ENCODE results near the gene GNPDA1.
"Not testable (repeated sequence)": the region's sequence is repeated elsewhere in the genome, so short reads cannot be mapped to it uniquely, and the experiment has no call there.

Gene GNPDA1

DNA sequence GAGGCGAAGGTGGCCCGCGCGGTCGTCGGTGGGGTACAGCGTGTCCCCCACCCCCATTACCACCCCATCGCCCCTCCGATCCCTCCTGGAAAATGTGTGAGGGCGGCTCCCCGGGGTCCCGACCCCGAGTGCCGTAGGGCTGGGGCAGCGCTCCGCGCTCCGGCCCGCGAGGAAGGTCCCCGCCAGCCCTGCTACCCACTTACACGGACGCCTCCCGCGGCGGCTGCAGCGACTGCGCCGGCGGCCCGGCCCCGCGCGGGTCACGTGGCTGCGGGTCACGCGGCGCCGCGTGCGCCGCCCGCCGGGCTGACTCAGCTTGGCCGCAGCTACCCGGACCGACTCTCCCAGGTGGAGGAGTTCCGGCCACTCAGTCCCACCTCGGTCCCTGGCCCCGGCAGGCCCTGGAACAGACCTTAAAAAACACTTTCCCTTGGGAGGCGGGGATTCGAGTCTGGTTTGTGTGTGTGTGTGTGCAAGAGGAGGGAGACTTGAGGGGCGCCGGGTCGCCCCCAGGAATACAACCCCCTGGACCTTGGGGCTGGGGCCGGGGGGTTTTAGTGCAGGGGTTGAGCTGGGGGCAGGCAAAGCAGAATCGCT lies at the start of gene GNPDA1:
GNPDA1 (minus strand) TSS at position 236 of the 597 bp plus-strand sequence. CDS start 992 bp downstream, outside the sequence.
- in situ Hi-C loops (cut with MboI; ENCODE audit: low sequenced_read_pairs): no loop called here

DNA sequence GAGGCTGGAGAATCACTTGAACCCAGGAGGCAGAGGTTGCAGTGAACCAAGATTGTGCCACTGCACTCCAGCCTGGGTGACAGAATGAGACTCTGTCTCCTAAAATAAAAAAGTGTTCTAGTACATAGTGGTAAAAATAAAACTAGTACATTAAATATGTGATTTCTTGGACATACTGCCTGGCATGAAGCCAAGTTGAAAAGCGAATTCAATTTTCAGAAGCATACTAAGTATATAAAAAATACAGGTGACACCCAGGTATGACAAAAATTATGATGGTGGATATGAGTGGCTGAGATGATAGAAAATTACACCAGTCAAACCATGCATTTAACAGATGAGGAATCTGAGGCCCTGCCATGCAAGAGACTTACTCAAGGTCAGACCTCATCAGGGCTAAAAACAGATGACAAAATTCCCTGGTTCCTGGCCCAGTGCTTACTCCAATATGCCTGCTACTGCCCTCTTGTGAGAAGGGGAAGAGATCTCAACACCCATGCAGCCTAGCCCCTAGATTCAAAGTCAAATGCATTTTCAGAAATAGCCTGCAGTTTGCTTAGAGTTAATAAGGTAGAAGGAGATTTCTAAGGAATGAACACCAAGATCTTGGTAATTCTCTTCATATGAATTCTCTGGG lies 46.6 kb upstream of the GNPDA1 start:
- in situ Hi-C loops (cut with MboI; ENCODE audit: low sequenced_read_pairs): no loop called here

DNA sequence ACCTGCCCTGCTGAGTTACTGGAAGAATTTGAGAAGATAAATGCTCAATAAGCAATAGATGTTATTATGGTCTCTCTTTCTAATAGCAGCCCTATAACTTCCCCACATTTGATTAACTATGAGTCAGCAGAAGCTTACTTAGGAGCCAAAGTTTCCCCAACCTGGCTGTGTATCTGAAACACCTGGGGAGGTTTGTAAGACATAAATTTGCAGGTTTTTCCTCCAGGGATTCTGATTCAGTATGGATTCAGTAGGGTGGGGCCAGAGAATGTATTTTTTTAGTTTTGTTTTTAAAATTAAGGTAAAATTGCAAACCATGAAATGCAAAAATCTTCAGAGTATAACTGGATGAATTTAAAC lies 44.9 kb upstream of the GNPDA1 start:
- in situ Hi-C loops (cut with MboI; ENCODE audit: low sequenced_read_pairs): no loop called here

DNA sequence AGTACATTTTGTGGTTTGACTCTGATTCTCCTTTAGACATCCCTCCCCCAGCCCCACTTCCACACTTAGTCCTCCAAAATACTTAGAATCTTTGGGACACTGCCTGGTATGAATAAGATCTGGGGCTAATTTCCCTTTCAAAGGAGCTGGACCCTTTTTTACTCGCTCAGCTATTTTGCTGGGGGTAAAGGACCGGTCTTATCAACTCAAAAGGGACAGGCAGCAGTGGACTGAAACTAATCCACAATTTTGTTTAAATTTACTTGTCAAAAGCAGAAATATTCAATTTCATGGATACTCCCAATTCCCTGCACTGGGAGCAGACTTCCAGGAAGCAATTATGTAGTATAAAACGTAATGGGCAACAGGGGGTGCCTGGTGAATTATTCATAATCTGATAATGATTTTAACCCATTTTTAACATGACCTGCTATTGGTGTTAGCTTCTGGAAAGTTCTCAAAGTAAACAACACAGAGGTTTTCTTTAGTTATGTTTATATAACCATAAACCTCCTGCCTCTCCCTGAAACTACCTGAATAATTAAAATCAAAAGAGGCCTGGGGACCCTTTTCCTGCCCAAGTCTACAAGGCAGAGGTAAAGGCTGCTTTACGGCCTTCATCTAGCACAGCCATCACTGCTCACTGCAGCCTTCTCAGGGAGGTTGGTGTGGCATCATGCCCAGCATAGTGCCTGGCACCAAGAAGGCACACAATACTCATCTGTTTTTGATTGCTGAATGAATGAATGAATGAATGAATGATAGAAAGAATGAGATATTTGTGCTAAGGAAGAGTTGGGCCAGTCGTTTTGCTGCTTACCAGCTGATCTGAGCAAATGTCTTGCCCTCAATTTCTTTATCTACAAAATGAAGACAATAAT lies 44.2 kb upstream of the GNPDA1 start:
- in situ Hi-C loops (cut with MboI; ENCODE audit: low sequenced_read_pairs): no loop called here

DNA sequence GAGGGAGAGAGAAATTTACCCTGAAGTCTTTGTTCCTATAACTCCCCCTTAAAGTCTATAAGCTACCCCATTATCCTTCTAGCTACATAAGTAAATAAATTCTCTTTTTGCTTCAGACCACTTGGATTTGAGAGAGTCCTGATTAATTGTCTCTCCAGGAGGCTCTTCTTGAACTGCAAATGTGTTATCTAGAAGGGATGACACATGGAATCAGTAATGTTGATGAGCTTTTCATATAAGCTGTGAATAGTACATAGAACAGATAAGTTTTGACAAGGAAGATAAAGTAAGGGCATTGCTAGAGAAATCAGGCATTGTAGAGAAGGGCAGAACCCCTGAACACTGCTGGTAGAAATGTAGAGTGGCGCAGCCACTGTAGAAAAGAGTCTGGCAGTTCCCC lies 42.5 kb upstream of the GNPDA1 start:
- in situ Hi-C loops (cut with MboI; ENCODE audit: low sequenced_read_pairs): no loop called here

DNA sequence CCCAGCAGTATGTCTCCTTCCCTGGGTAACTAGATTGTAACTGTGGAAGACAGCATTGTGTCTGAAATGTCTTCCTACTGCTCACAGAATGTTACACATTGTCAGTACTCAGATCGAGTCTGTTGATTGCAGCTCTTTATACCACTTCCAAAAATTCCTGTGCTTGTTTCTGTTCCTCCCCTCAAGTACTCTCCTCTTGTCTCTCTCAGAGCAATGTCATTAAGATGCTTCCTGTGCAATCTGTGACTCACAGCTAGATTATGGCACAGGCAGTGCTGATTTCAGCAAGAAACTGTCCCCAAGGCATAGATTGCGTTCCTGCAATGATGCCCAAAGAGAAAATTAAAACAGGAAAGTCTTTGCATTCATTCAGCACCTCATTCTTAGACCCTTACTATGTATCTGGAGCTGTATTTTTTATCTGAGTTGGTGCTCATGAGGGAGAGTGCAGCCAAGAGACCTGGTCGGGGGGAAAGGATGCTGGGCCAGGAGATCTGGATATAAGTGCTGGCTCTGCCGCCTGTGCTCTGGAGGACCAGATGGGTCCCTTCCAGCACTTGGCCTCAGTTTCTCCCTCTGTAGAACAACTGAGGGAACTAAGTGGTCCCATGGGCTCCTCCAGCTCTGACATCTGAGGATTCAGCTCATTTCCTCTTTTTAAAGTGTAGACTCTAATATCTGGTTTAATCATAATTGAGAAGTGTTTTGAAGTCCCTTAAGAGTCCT lies 40.8 kb upstream of the GNPDA1 start:
- in situ Hi-C loops (cut with MboI; ENCODE audit: low sequenced_read_pairs): no loop called here

DNA sequence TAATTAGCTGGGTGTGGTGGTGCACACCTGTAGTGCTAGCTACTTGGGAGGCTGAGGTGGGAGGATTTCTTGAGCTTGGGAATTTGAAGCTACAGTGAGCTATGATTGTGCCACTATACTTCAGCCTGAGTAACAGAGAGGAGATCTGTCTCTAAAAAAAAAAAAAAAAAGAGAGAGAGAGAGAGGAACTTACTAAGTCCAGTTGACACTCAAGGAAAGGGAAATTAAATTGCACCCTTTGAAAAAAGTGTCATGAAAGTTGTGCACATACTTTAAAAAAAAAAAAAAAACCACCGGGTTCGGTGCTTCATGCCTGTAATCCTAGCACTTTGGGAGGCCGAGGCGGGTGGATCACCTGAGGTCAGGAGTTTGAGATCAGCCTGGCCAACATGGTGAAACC lies 39.2 kb upstream of the GNPDA1 start:
- in situ Hi-C loops (cut with MboI; ENCODE audit: low sequenced_read_pairs): not testable (repeated sequence)

DNA sequence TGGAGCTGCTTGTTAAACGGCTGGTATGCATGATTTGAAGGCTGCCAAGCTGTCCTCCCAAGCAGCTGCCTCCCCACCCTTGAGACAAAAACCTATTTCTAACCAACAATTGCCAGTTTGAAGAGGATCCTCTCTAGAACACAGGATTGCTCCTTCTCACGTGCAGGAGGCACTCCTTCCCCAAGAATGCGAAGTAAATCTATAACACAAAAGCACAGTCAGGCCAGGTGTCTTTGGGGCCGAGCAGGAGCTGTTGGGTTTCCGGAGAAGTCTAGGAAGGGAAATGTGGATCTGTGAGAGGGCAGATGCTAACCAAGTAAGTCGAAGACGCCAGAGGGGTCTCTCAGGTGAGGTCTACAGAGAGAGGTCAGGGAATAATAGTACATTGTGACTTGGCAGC lies 35.4 kb upstream of the GNPDA1 start:
- in situ Hi-C loops (cut with MboI; ENCODE audit: low sequenced_read_pairs): no loop called here

DNA sequence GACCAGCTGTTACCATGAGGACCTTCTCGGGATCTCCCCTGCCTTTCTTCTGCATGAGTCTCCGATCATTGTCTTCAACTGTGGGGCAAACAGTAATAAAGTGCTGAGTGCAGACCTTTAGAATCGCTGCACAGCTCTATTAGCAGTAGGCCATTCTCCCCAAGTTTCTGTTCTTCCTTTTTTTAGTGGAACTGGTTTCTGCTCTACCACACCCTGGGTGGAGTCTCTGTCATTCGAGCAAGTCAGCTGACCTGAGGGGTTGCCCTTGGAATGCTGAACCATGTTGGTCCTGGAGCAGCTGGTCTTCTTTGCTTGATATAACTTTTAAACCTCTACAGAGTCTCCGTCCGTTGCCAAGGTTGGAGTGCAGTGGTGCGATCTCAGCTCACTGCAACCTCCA lies 33.4 kb upstream of the GNPDA1 start:
- in situ Hi-C loops (cut with MboI; ENCODE audit: low sequenced_read_pairs): no loop called here

DNA sequence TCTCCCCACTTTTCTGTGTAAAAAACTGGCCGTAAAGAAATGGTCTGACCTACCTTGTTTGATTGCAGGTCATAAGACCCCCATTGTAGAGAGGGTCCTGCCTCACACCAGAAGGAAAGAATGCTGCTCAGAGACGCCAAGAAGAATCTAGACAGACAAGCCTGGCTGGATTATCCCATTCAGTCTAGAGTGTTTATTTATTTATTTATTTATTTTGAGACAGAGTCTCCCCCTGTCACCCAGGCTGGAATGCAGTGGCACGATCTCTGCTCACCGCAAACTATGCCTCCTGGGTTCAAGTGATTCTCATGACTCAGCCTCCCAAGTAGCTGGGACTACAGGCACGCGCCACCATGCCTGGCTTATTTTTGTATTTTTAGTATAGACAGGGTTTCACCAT lies 28.1 kb upstream of the GNPDA1 start:
- in situ Hi-C loops (cut with MboI; ENCODE audit: low sequenced_read_pairs): not testable (repeated sequence)

DNA sequence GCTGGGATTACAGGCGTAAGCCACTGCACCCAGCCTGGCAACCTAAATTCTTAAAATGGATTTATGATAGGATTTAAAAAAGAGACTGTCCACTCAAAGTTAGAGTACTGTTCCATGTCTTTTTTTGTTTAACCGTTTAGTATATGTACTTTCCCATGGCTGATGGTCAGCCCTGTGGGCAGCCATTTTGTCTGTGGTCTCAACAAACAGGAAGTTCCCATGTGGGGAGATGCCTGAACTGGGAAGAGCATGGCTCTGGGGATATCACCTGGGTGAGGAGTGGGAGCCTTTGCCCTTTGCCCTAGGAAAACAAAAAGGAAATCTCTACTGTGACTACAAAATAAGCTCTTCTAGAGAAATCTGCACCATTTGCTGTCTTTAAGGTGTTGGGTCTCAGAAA lies 27.5 kb upstream of the GNPDA1 start:
- in situ Hi-C loops (cut with MboI; ENCODE audit: low sequenced_read_pairs): no loop called here

DNA sequence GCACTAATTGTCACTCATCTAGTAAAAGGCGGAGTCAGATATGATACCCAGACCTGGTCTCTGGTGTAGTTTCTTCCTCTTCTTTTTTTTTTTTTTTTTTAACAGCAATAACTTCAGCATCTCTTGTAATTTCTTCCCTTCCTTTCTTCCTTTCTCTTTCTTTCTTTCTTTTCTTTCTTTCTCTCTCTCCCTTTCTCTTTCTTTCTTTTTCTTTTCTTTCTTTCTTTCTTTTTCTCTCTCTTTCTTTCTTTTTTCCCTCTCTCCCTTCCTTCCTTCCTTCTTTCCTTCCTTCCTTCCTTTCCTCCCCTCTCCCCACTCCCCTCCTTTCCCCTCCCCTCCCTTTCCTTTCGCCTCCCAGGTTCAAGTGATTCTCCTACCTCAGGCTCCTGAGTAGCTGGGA lies 25.9 kb upstream of the GNPDA1 start:
- in situ Hi-C loops (cut with MboI; ENCODE audit: low sequenced_read_pairs): no loop called here

DNA sequence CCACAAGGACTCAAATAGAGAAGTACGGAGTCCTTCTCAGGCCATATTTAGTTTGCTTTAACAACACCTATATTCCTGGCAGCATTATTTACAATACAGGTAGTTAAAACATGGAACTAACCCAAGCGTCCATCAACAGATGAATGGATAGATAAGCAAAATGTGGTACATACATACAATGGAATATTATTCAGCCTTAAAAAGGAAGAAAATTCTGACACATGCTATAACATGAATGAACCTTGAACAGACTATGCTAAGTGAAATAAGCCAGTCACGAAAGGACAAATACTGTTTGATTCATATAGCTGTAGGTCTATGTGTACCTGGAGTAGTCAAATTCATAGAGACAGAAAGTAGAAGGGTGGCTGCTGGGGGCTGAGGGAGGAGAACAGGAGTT lies 24.8 kb upstream of the GNPDA1 start:
- in situ Hi-C loops (cut with MboI; ENCODE audit: low sequenced_read_pairs): not testable (repeated sequence)

DNA sequence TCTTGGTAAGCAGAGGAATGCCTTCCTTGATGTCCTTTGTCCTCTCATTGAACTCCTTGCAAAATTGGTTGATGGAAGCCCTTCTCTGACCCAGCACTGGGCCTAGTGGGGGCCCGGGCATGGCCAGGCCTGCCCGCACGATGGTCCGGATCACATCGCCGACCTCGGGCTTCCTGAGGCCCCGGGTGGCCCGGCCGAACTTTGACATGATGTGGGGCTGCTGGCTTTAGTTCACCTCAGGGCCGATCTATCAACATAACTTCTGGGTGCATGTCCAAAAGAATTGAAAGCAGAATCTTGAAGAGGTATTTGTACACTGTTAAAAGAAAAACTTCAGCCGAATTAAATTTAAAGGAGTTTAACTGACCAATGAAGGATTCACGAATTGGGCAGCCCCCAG lies 24.1 kb upstream of the GNPDA1 start:
- in situ Hi-C loops (cut with MboI; ENCODE audit: low sequenced_read_pairs): no loop called here

DNA sequence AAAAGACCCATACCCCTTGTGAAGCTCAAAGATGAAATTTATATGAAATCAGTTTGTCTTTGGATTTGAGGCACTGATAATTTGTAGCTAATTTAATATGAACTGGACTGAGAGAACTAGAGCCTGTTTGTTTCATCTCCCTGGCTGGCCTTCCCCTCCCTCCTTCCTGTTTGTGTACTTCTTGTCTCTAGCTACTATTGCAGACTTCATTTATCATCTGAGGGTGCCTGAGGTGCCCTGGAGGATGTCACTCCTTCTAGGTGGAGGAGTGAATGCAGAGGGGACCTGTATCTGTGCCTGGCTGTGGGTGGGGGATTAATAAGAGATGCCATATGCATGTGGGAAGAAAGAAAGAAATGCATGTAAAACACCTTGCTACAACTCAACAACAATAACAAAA lies 22.2 kb upstream of the GNPDA1 start:
- in situ Hi-C loops (cut with MboI; ENCODE audit: low sequenced_read_pairs): no loop called here

DNA sequence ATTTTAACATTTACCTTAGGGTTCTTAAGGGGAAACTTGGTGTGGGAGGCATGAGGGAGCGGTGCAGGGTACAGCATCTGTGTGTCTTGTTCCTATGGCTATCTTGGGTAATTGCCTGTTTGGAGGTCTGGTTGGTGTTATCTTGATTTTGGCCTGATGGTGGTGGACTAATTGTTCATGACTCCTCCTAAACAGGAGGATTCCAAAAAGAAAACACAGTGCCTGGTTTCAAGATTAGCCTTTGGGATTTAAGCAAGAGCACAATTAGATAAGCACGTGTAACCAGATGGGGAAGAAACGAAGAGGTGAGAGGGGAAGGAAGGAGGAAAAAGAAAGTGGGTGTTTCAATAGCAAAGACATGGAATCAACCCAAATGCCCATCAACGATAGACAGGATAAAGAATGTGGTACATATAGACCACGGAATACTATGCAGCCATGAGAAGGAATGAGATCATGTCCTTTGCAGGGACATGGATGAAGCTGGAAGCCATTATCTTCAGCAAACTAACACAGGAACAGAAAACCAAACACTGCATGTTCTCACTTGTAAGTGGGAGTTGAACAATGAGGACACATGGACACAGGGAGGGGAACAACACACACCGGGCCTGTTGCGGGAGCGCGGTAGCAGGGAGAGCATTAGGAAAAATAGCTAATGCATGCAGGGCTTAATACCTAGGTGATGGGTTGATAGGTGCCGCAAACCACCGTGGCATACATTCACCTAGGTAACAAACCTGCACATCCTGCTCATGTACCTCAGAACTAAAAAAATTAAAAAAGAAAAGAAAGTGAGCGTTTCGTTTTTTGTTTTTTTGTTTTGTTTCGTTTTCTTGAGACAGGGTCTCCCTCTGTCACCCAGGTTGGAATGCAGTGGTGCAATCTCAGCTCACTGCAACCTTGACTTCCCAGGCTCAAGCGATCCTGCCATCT lies 21.1 kb upstream of the GNPDA1 start:
- in situ Hi-C loops (cut with MboI; ENCODE audit: low sequenced_read_pairs): not testable (repeated sequence)

DNA sequence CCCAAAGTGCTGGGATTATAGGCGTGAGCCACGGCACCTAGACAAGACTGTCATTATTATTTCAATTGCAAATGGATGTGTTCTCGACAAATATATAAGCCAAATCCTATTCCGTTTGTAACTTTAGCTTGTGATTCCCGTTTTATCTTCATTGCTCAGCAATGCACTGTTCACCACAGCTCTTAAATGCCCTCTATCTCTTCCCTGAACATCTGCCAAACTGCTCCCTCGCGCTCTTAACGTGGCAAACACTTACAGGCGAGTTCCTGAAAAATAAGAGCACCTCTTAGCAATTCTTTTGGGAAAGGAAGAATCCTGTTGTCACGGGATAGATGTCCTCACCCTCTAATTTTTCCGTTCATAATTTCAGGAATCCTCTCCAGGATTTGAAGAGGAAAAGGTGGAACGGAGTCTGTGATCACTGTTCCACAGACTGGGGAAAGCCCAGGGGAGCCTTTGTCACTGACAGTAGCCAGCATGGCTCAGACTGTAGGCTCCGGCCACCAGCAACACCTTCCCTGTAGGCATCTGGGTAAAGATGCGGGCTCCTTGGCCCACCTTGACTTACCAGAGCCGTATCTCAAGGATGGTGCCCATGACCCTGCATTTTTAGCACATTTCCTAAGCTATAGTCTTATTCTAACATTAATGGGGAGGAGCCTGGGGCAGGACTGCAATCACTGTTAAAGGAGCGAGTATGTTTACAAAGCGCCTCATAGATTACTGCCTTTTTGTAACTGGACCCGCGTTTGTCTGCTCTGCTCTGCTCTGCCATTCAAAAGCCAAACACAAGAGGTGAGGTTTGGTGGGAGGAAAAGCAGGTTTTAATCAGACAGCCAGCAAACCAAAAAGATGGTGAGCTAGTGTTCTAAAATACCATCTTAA lies 20.2 kb upstream of the GNPDA1 start:
- in situ Hi-C loops (cut with MboI; ENCODE audit: low sequenced_read_pairs): no loop called here

DNA sequence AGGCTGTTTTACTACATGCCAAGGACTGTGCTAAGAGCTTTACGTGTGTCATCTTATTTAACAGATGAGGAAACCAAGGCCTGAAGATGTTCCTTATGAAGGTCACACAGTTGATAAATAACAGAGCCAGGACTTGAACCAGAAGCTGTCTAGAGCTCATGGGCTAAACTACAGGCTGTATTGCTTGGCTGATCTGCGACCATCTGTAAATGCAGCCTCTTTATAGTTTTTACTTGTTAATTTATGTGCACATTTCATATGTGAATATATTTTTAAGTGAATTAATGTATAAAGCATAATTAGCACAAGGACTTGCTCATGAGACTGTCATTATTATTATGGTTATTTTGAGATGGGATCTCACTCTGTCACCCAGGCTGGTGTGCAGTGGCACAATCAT lies 19.3 kb upstream of the GNPDA1 start:
- in situ Hi-C loops (cut with MboI; ENCODE audit: low sequenced_read_pairs): no loop called here

DNA sequence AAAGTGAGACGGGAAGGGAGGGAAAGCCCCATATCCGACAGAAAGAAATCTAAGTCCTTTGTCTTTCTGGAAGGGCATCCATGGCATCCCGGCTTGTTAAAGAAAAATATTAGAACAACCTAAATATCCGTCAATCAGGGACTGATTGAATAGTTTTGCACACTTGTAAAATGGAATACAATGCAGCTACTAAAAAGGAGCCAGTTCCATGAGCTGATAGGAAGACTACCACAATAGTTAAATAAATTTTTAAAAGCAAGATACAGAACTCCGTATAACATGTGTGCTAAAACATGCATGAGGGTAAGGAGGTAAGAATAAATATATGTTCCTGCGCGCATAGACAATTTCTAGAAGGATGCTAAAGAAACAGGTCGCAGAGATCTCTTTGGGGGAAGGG lies 12.8 kb upstream of the GNPDA1 start:
- in situ Hi-C loops (cut with MboI; ENCODE audit: low sequenced_read_pairs): no loop called here

All from hTERT RPE-1 (cell line).